H1 (cell line): Measurements from ENCODE around the gene MAP3K13. TPM values are rescaled to one million over a fixed set of nuclear protein-coding genes. Genes with fewer than 3 reads are reported as not detected.

Experiments used
- CTCF ChIA-PET: fragments of 300-600 bp; sonication (Branson Sonifier 250); formaldehyde crosslinking; loops from one replicate; lab custom pipeline; 2021; ENCODE audit not compliant: partially characterized antibody; lab: Charles Lee
- POLR2A ChIA-PET: fragments of 300-600 bp; sonication (Branson Sonifier 250); formaldehyde crosslinking; loops from one replicate; lab custom pipeline; 2021; ENCODE audit warnings: inconsistent platforms; ENCODE audit not compliant: partially characterized antibody; lab: Charles Lee
- DNase-seq, 2 experiments: peaks; one replicate each; pipeline versions ENCODE4 v3.0.0 to v3.0.0-alpha.2; 2010 to 2022; ENCODE audit warnings: low spot score in 2 of 2, low read depth in 1 of 2, mixed read lengths in 1 of 2
- FAIRE-seq: peaks from 2 replicates; lab custom pipeline; 2011; peaks lifted over from hg19 to GRCh38; lab: Jason Lieb, UNC
- H2AFZ ChIP-seq: 2 replicates; pipeline ENCODE4 v1.8.1; 2012; ENCODE audit warnings: low read length, inconsistent platforms
- H2AK5ac ChIP-seq: 2 replicates; pipeline ENCODE4 v1.6.1; 2013; ENCODE audit warnings: low read depth, low read length
- H2BK120ac ChIP-seq: replicated peaks from 2 replicates; pipeline ENCODE3; 2013; ENCODE audit warnings: low read depth, low read length, inconsistent platforms
- H2BK12ac ChIP-seq: 2 replicates; pipeline ENCODE4 v1.6.1; 2013; ENCODE audit warnings: low read depth, low read length
- H2BK15ac ChIP-seq: 2 replicates; pipeline ENCODE4 v1.6.1; 2013; ENCODE audit warnings: low read length
- H2BK20ac ChIP-seq: 2 replicates; pipeline ENCODE4 v1.6.1; 2013; ENCODE audit warnings: low read length
- H2BK5ac ChIP-seq: 2 replicates; pipeline ENCODE4 v1.6.1; 2013; ENCODE audit warnings: low read depth, low read length
- H3K14ac ChIP-seq: 2 replicates; pipeline ENCODE4 v1.6.1; 2013; ENCODE audit warnings: inconsistent platforms; ENCODE audit not compliant: insufficient read length
- H3K18ac ChIP-seq: 2 replicates; pipeline ENCODE4 v1.6.1; 2013; ENCODE audit warnings: low read length; ENCODE audit errors: extremely low read depth
- H3K23ac ChIP-seq: 2 replicates; pipeline ENCODE4 v1.6.1; 2013; ENCODE audit warnings: inconsistent platforms; ENCODE audit not compliant: insufficient read length
- H3K23me2 ChIP-seq: 2 replicates; pipeline ENCODE4 v1.6.1; 2013; ENCODE audit warnings: low read depth, low read length
- H3K27ac ChIP-seq: 2 replicates; pipeline ENCODE4 v1.6.1; 2011; ENCODE audit warnings: low read depth, low read length, inconsistent platforms
- H3K27me3 ChIP-seq, 4 experiments: replicated peaks in 1 of 4; 1 replicate in 1 of 4; 2 replicates in 3 of 4; pipeline versions ENCODE4 v1.6.1 to v1.8.1; 2011 to 2013; ENCODE audit warnings: low read length in 3 of 4, mild to moderate bottlenecking in 3 of 4, inconsistent platforms in 2 of 4, mixed read lengths in 2 of 4, moderate library complexity in 1 of 4; ENCODE audit not compliant: control insufficient read depth in 3 of 4, insufficient read depth in 3 of 4; ENCODE audit errors: extremely low read depth in 1 of 4
- H3K36me3 ChIP-seq, 4 experiments: 2 replicates each; pipeline versions ENCODE4 v1.6.1 to v1.8.1; 2011 to 2013; ENCODE audit warnings: mild to moderate bottlenecking in 4 of 4, low read length in 3 of 4, moderate library complexity in 2 of 4, control low read depth in 1 of 4, inconsistent platforms in 1 of 4; ENCODE audit not compliant: insufficient read depth in 4 of 4, control insufficient read depth in 2 of 4
- H3K4ac ChIP-seq: replicated peaks from 2 replicates; pipeline ENCODE3; 2013; ENCODE audit warnings: low read length, low read depth, mixed read lengths, inconsistent platforms; ENCODE audit not compliant: insufficient read length
- H3K4me1 ChIP-seq, 4 experiments: replicated peaks in 1 of 4; 1 replicate in 1 of 4; 2 replicates in 3 of 4; pipeline versions ENCODE4 v1.6.1 to v1.8.1; 2011 to 2013; ENCODE audit warnings: low read length in 3 of 4, inconsistent platforms in 2 of 4, mixed read lengths in 1 of 4; ENCODE audit not compliant: insufficient read depth in 4 of 4, control insufficient read depth in 3 of 4
- H3K4me2 ChIP-seq, 2 experiments: 2 replicates each; pipeline versions ENCODE4 v1.6.1 to v1.8.1; 2011 to 2013; ENCODE audit warnings: low read depth in 2 of 2, low read length in 2 of 2, control low read depth in 1 of 2, inconsistent platforms in 1 of 2, mild to moderate bottlenecking in 1 of 2; ENCODE audit not compliant: insufficient read depth in 1 of 2
- H3K4me3 ChIP-seq, 4 experiments: fragments of 200-600, 300-600 bp in 1 of 4; sonication (generic), shearing (Covaris generic), sonication (Bioruptor Twin) in 1 of 4; 2 replicates each; pipeline versions ENCODE4 v1.5.1 to v1.8.1; 2011 to 2016; ENCODE audit warnings: low read length in 4 of 4, low read depth in 3 of 4, control low read depth in 2 of 4, inconsistent platforms in 2 of 4, mild to moderate bottlenecking in 2 of 4, mixed read lengths in 1 of 4, moderate library complexity in 1 of 4; ENCODE audit not compliant: insufficient read depth in 2 of 4; ENCODE audit errors: extremely low read depth in 1 of 4
- H3K56ac ChIP-seq: replicated peaks from 2 replicates; pipeline ENCODE3; 2013; ENCODE audit warnings: low read depth, mild to moderate bottlenecking, mixed read lengths, low read length, inconsistent platforms; ENCODE audit not compliant: insufficient read length
- H3K79me1 ChIP-seq: 2 replicates; pipeline ENCODE4 v1.6.1; 2013; ENCODE audit warnings: low read depth, low read length, control low read depth
- H3K79me2 ChIP-seq, 2 experiments: 2 replicates each; pipeline versions ENCODE4 v1.6.1 to v1.8.1; 2012 to 2013; ENCODE audit warnings: low read length in 2 of 2, mild to moderate bottlenecking in 2 of 2, inconsistent platforms in 1 of 2; ENCODE audit not compliant: insufficient read depth in 2 of 2, control insufficient read depth in 1 of 2
- H3K9ac ChIP-seq, 4 experiments: replicated peaks in 1 of 4; 1 replicate in 1 of 4; 2 replicates in 3 of 4; pipeline versions ENCODE4 v1.6.1 to v1.8.1; 2011 to 2013; ENCODE audit warnings: low read depth in 3 of 4, low read length in 3 of 4, control low read depth in 2 of 4, mild to moderate bottlenecking in 2 of 4, moderate library complexity in 2 of 4, inconsistent platforms in 1 of 4; ENCODE audit errors: extremely low read depth in 1 of 4
- H3K9me3 ChIP-seq, 2 experiments: 2 replicates each; pipeline versions ENCODE4 v1.6.1 to v1.8.1; 2012 to 2013; ENCODE audit warnings: mild to moderate bottlenecking in 2 of 2, moderate library complexity in 2 of 2, control low read depth in 1 of 2, inconsistent platforms in 1 of 2, low read depth in 1 of 2, low read length in 1 of 2, mixed read lengths in 1 of 2; ENCODE audit not compliant: insufficient read depth in 2 of 2
- H4K20me1 ChIP-seq, 2 experiments: replicated peaks in 1 of 2; 2 replicates each; pipeline versions ENCODE3 to v1.8.1; 2011 to 2013; ENCODE audit warnings: inconsistent platforms in 2 of 2, low read length in 2 of 2, mild to moderate bottlenecking in 1 of 2; ENCODE audit not compliant: insufficient read depth in 2 of 2, control insufficient read depth in 1 of 2
- H4K5ac ChIP-seq: 2 replicates; pipeline ENCODE4 v1.6.1; 2013; ENCODE audit warnings: low read length, low read depth, mixed read lengths, inconsistent platforms; ENCODE audit not compliant: insufficient read length
- H4K8ac ChIP-seq: 2 replicates; pipeline ENCODE4 v1.8.0; 2013; ENCODE audit warnings: mild to moderate bottlenecking, moderate library complexity, low read length, inconsistent platforms; ENCODE audit not compliant: insufficient read depth; ENCODE audit errors: extremely low read depth
- H4K91ac ChIP-seq: replicated peaks from 2 replicates; pipeline ENCODE3; 2013; ENCODE audit warnings: low read length, mixed read lengths, inconsistent platforms; ENCODE audit not compliant: insufficient read length
- EGR1 ChIP-seq: IDR thresholded peaks from 2 replicates; pipeline ENCODE4 v1.6.1; 2011; ENCODE audit warnings: low read depth, low read length, borderline replicate concordance
- GTF2F1 ChIP-seq: IDR thresholded peaks from 2 replicates; pipeline ENCODE4 v1.6.1; 2012; ENCODE audit warnings: low read depth, low read length, improper control_type of control experiment, borderline replicate concordance
- KDM4A ChIP-seq: IDR thresholded peaks from one replicate; pipeline ENCODE4 v1.7.1; 2012; ENCODE audit warnings: low read depth, mild to moderate bottlenecking, moderate library complexity, low read length, inconsistent platforms; ENCODE audit not compliant: severe bottlenecking
- NRF1 ChIP-seq: IDR thresholded peaks from 2 replicates; pipeline ENCODE4 v1.6.1; 2011; ENCODE audit warnings: mild to moderate bottlenecking, low read depth, low read length, improper control_type of control experiment
- PHF8 ChIP-seq: fragments of 200-600 bp; sonication (generic); conservative IDR thresholded peaks from 2 replicates; pipeline ENCODE4 v1.7.1; 2012; ENCODE audit warnings: low read depth, mild to moderate bottlenecking, inconsistent platforms, low read length, moderate library complexity
- POU5F1 ChIP-seq: IDR thresholded peaks from 2 replicates; pipeline ENCODE4 v1.6.1; 2011; ENCODE audit warnings: low read depth, mild to moderate bottlenecking, low read length, moderate library complexity
- RXRA ChIP-seq: IDR thresholded peaks from 2 replicates; pipeline ENCODE4 v1.6.1; 2011; ENCODE audit warnings: low read depth, mild to moderate bottlenecking, low read length, moderate library complexity; ENCODE audit not compliant: insufficient read depth
- SIRT6 ChIP-seq: IDR thresholded peaks from one replicate; pipeline ENCODE4 v1.7.1; 2012; ENCODE audit warnings: low read length, inconsistent platforms
- SP4 ChIP-seq: IDR thresholded peaks from 2 replicates; pipeline ENCODE4 v1.6.1; 2012; ENCODE audit warnings: low read length, inconsistent platforms
- TEAD4 ChIP-seq: IDR thresholded peaks from 2 replicates; pipeline ENCODE4 v1.6.1; 2012; ENCODE audit warnings: low read depth, low read length, inconsistent platforms, mixed read lengths
- WGBS, 2 experiments: shearing (Covaris generic) in 1 of 2; methylation state at CpG; one replicate each; pipeline versions ENCODE4 v1.1.6 to v1.1.7; 2013 to 2015; ENCODE audit warnings: low lambda C conversion rate in 2 of 2, mixed read lengths in 2 of 2, inconsistent platforms in 1 of 2, low coverage in 1 of 2, missing lambda C conversion rate in 1 of 2; ENCODE audit not compliant: insufficient replicate concordance in 2 of 2, insufficient coverage in 1 of 2, insufficient read length in 1 of 2; ENCODE audit errors: extremely low coverage in 1 of 2, missing lambda C conversion rate in 1 of 2; 5-methylcytosine and 5-hydroxymethylcytosine counted together
- polyA plus RNA-seq, 7 experiments: library from polyadenylated mRNA; depleted of rRNA in 3 of 7; stranded (reverse) in 5 of 7; unstranded in 2 of 7; fragments of >200 nt in 5 of 7; fragments of 200-250 nt in 2 of 7; gene quantifications; 1 replicate in 5 of 7; 2 replicates in 1 of 7; 4 replicates in 1 of 7; pipeline versions ENCODE4 v1.2.1 to v1.2.3, GENCODE V29; 2011 to 2013; ENCODE audit warnings: missing spikeins in 2 of 7, mixed read lengths in 2 of 7
- total RNA-seq: library from RNA; stranded (reverse); fragmentation: NEBNext Ultra II Directional; extraction: Animal tissue kit (Norgen Biotek cat#: 25700); gene quantifications from 2 replicates; pipeline ENCODE4 v1.2.1, GENCODE V29; 2021

MAP3K13 gene
- total and polyA plus RNA-seq, 2 of the 8 experiments (the other 6 are each of a cell fraction or from before 2014, with no cell fraction given), result 6.8 to 17.9 TPM

- no peak for DNase-seq
- Histone ChIP-seq H2BK5ac (no peak overlapping the region), H3K36me3 (no peaks in the 10 kb centered on the region), H3K9me3 (no peaks in the 10 kb centered on the region), H3K27ac (no peak overlapping the region), H3K4ac (no peak overlapping the region), H3K79me1 (no peaks in the 10 kb centered on the region), H3K4me2 (no peak overlapping the region), H2BK12ac (no peak overlapping the region), H3K9ac (no peak overlapping the region), H3K23me2 (no peaks in the 10 kb centered on the region), H4K20me1 (no peaks in the 10 kb centered on the region), H3K23ac (no peak overlapping the region), H3K79me2 (no peaks in the 10 kb centered on the region), H2AFZ (no peak overlapping the region), H3K4me1 (no peaks in the 10 kb centered on the region), H4K5ac (no peak overlapping the region), H2BK120ac (no peak overlapping the region), H3K27me3 (no peaks in the 10 kb centered on the region), H3K18ac (no peak overlapping the region), H3K14ac (no peak overlapping the region), H3K56ac (no peak overlapping the region), H2BK20ac (no peak overlapping the region), H4K8ac (no peak overlapping the region), H4K91ac (no peak overlapping the region), H2BK15ac (no peak overlapping the region), H2AK5ac (no peak overlapping the region), H3K4me3 (no peak overlapping the region)
- ChIA-PET CTCF (interaction anchor here (0.7 to 0.9 kb wide), 2 partner anchors 13 to 46 kb away, joined by 3 to 4 read pairs; no protein-coding TSS in a partner anchor), POLR2A (interaction anchor here (0.7 kb wide), 1 partner anchor 9 kb away, joined by 3 read pairs; no protein-coding TSS in a partner anchor)
- TF ChIP-seq PHF8, result no peak
- TF ChIP-seq POU5F1, result no peak
- no peak for TF ChIP-seq TEAD4
- TF ChIP-seq EGR1, result no peak
- TF ChIP-seq NRF1, result no peak
- TF ChIP-seq RXRA, result no peak
- no peak for TF ChIP-seq SIRT6
- TF ChIP-seq KDM4A, result no peak
- TF ChIP-seq GTF2F1, result no peak
- no peak for TF ChIP-seq SP4
- WGBS, 2 experiments, result 91% methylated on average over 6 of the region's 6 CpGs; no CpG with 5 or more reads in 1 of the 2 experiments
- no peak for FAIRE-seq
Measured at GRCh38 chr3:185316740-185317412, 46.1 kb upstream of the MAP3K13 start.
